Measurements from ENCODE around the gene FBXO21.
A peak's percentile ranks its signal among the peaks of the same experiment; 100 is the strongest.

FBXO21 gene

GRCh38 chr12:117134721-117135120 is 55.5 kb downstream of the FBXO21 start:
- no peak for DNase-seq (ENCODE audit: low spot score)
- no peak overlapping the region for H3K27ac ChIP-seq (ENCODE audit: poor library complexity, severe bottlenecking)
- peaks cover 3% of the 10 kb centered on the region for H3K4me1 ChIP-seq (ENCODE audit: insufficient read depth, poor library complexity, severe bottlenecking)
- no peaks in the 10 kb centered on the region for H3K27me3 ChIP-seq (ENCODE audit: insufficient read depth, poor library complexity, severe bottlenecking)
- no peak for ATAC-seq (ENCODE audit: low read depth)
- no peak for TF ChIP-seq CTCF (IDR thresholded peaks at IDR 0.05; ENCODE audit: poor library complexity, severe bottlenecking)
- H3K36me3 ChIP-seq (ENCODE audit: low read depth): no peaks in the 10 kb centered on the region
- H3K9me3 ChIP-seq (ENCODE audit: severe bottlenecking): no peaks in the 10 kb centered on the region
- no peak overlapping the region for H3K4me3 ChIP-seq (ENCODE audit: severe bottlenecking)

DNA sequence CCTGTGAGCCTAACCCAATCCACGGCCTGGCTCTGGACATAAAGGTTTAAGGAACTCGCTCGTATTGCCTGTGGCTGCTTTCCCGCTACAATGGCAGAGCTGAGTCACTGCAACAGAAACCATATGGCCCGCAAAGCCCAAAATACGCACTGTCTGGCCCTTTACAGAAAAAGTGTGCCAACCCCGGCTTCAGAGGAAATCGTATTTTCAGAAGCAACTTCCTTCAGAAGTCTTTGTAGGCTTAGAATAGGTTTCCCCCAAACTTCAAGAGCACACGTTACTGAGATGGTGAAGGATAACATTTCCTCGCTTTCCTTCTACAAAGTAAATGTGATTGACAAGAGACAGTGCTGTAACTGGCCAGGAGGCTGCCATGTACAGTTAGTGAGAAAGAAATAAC is 56.2 kb downstream of the FBXO21 start:
- Histone ChIP-seq H3K4me1 (ENCODE audit: insufficient read depth, poor library complexity, severe bottlenecking) (peaks cover 3% of the 10 kb centered on the region), H3K27ac (ENCODE audit: poor library complexity, severe bottlenecking) (no peak overlapping the region), H3K4me3 (ENCODE audit: severe bottlenecking) (no peak overlapping the region)

DNA sequence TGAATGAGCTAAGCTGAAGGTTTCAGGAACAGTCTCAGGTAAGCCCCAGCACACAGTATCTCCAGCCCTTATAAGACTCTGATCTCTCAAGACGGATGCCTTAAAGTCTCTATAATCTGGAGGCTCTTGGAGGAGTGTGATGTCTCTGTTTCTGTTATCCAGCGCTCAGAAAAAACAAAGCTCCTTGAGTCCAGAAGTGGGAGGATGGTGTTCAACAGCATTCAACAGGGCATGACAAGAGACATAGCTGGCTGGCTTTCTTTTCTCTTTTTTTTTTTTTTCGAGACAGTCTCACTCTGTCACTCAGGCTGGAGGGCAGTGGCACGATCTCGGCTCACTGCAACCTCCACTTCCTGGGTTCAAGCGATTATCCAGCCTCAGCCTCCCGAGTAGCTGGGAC is 59.5 kb downstream of the FBXO21 start:
- no peak for TF ChIP-seq CTCF (IDR thresholded peaks at IDR 0.05; ENCODE audit: poor library complexity, severe bottlenecking)
- ATAC-seq (ENCODE audit: low read depth): no peak
- no peak for DNase-seq (ENCODE audit: low spot score)
- H3K27ac ChIP-seq (ENCODE audit: poor library complexity, severe bottlenecking): no peak overlapping the region
- H3K27me3 ChIP-seq (ENCODE audit: insufficient read depth, poor library complexity, severe bottlenecking): no peaks in the 10 kb centered on the region
- no peak overlapping the region for H3K4me3 ChIP-seq (ENCODE audit: severe bottlenecking)
- H3K9me3 ChIP-seq (ENCODE audit: severe bottlenecking): no peaks in the 10 kb centered on the region
- peaks cover 3% of the 10 kb centered on the region for H3K4me1 ChIP-seq (ENCODE audit: insufficient read depth, poor library complexity, severe bottlenecking)
- H3K36me3 ChIP-seq (ENCODE audit: low read depth): no peaks in the 10 kb centered on the region

More for the DNA sequence above, 56.2 kb downstream of the FBXO21 start:
- ATAC-seq (ENCODE audit: low read depth) (no peak), DNase-seq (ENCODE audit: low spot score) (no peak)
- no peaks in the 10 kb centered on the region for H3K9me3 ChIP-seq (ENCODE audit: severe bottlenecking)
- no peaks in the 10 kb centered on the region for H3K27me3 ChIP-seq (ENCODE audit: insufficient read depth, poor library complexity, severe bottlenecking)
- no peak for TF ChIP-seq CTCF (IDR thresholded peaks at IDR 0.05; ENCODE audit: poor library complexity, severe bottlenecking)
- H3K36me3 ChIP-seq (ENCODE audit: low read depth): no peaks in the 10 kb centered on the region

GRCh38 chr12:117129391-117129790 is 60.9 kb downstream of the FBXO21 start:
- no peak for TF ChIP-seq CTCF (IDR thresholded peaks at IDR 0.05; ENCODE audit: poor library complexity, severe bottlenecking)
- ATAC-seq (ENCODE audit: low read depth): 0 out of 3 replicates have a peak, but pooled peaks have one; percentile 7
- H3K27ac ChIP-seq (ENCODE audit: poor library complexity, severe bottlenecking): no peak overlapping the region
- DNase-seq (ENCODE audit: low spot score): no peak
- H3K9me3 ChIP-seq (ENCODE audit: severe bottlenecking): no peaks in the 10 kb centered on the region
- H3K27me3 ChIP-seq (ENCODE audit: insufficient read depth, poor library complexity, severe bottlenecking): no peaks in the 10 kb centered on the region
- H3K4me3 ChIP-seq (ENCODE audit: severe bottlenecking): no peak overlapping the region
- peaks cover 3% of the 10 kb centered on the region for H3K4me1 ChIP-seq (ENCODE audit: insufficient read depth, poor library complexity, severe bottlenecking)
- H3K36me3 ChIP-seq (ENCODE audit: low read depth): no peaks in the 10 kb centered on the region

DNA sequence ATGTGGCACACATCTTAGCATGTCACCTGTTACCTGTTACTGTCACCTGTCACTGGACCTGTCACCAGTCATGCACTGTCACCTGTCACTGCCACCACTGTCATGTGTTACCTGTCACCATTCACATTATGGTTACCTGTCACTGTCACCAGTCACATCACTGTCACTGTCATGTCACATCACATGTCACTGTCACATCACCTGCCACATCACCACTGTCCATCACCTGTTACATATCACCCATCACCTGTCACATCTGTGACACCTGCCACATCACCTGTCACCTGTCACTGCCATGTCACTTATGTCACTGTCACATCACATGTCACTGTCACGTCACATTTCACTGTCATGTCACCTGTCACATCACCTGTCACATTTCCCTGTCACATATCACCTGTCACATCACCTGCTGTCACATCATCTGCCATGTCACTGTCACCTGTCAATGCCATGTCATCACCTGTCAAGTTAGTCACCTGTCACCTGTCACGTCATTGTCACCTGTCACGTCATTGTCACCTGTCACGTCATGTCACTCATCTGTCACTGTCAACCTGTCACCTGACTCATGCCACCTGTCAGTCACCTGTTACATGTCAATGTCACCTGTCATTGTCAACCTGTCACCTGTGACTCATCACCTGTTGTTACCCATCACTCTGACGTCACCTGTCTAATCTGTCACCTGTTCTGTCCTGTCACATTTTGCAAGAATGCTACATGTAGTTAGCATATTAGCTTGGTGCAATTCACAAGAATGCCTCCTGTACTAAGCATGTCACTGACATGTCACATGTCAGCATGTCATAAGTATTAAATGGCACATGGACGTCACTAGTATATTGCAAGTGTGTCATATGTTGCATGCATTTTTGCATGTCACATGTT is 62.1 kb downstream of the FBXO21 start:
- no peaks in the 10 kb centered on the region for H3K36me3 ChIP-seq (ENCODE audit: low read depth)
- DNase-seq (ENCODE audit: low spot score) (no peak), ATAC-seq (ENCODE audit: low read depth) (no peak)
- no peak overlapping the region for H3K27ac ChIP-seq (ENCODE audit: poor library complexity, severe bottlenecking)
- no peaks in the 10 kb centered on the region for H3K27me3 ChIP-seq (ENCODE audit: insufficient read depth, poor library complexity, severe bottlenecking)
- H3K9me3 ChIP-seq (ENCODE audit: severe bottlenecking): no peaks in the 10 kb centered on the region
- peaks cover 3% of the 10 kb centered on the region for H3K4me1 ChIP-seq (ENCODE audit: insufficient read depth, poor library complexity, severe bottlenecking)
- TF ChIP-seq CTCF (IDR thresholded peaks at IDR 0.05; ENCODE audit: poor library complexity, severe bottlenecking): no peak
- H3K4me3 ChIP-seq (ENCODE audit: severe bottlenecking): no peak overlapping the region

Measured in RWPE2 (cell line).